Activated CD4-positive, alpha-beta memory T cell treated with anti-CD3 and anti-CD28 coated beads for 36 hours (primary cell): Measurements from ENCODE around the gene EIF4E3. TPM values are rescaled to one million over a fixed set of nuclear protein-coding genes. Genes with fewer than 3 reads are reported as not detected.
A peak's percentile ranks its signal among the peaks of the same experiment; 100 is the strongest.

Experiments used
- CTCF ChIA-PET: fragments of 350-600 bp; sonication (Branson Sonifier 250); formaldehyde crosslinking; loops from one replicate; lab custom pipeline; 2021; ENCODE audit warnings: antibody characterized with exemption, inconsistent platforms; lab: Charles Lee
- POLR2A ChIA-PET: fragments of 350-600 bp; sonication (Branson Sonifier 250); formaldehyde crosslinking; loops from one replicate; lab custom pipeline; 2021; ENCODE audit warnings: antibody characterized with exemption; lab: Charles Lee
- DNase-seq: peaks from one replicate; pipeline ENCODE4 v3.0.0-alpha.2; 2020
- H3K27ac Mint-ChIP-seq: one replicate; pipeline ENCODE4 v1.8.0; 2021; ENCODE audit warnings: mixed read lengths
- H3K27me3 Mint-ChIP-seq: one replicate; pipeline ENCODE4 v1.8.0; 2021; ENCODE audit warnings: mixed read lengths
- H3K36me3 Mint-ChIP-seq: one replicate; pipeline ENCODE4 v1.8.0; 2021; ENCODE audit warnings: mixed read lengths
- H3K4me1 Mint-ChIP-seq: one replicate; pipeline ENCODE4 v1.8.0; 2021; ENCODE audit warnings: low read depth, mixed read lengths
- H3K4me3 Mint-ChIP-seq: one replicate; pipeline ENCODE4 v1.8.0; 2021; ENCODE audit warnings: mild to moderate bottlenecking, mixed read lengths
- H3K9me3 Mint-ChIP-seq: one replicate; pipeline ENCODE4 v1.8.0; 2021; ENCODE audit warnings: mixed read lengths
- intact Hi-C: fragments of 100-400 bp; cut with micrococcal nuclease; formaldehyde crosslinking; loops from one replicate; pipeline ENCODE4 v1.15.1; 2023
- total RNA-seq, 2 experiments: library from RNA; stranded (reverse); gene quantifications; one replicate each; pipeline ENCODE4 v1.2.3, GENCODE V29; 2021

The EIF4E3 gene
- total RNA-seq, 2 experiments from 2014 or later: 36.7 to 37.6 TPM

DNA sequence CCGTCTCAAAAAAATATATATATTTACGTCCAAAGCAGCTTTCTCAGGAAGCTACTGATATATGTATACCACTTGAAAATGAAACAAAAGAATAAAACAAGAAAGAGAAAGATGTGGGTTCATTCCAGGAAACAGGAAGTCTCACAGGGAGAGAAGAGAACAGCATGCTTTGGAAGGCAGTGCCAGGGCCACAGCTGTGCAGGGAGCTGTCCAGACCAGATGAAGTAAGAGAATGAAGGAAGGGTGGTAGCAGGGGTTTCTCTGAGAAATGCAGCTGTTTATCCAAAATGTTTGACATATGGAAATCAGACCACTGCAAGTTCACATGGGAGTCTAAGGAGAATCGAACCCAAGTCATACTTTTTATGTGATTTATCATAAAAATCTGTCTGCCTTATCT lies 19.5 kb upstream of the EIF4E3 start:
- H3K4me1 Mint-ChIP-seq: no peaks in the 10 kb centered on the region
- ChIA-PET POLR2A (no interaction called here), CTCF (no interaction called here)
- intact Hi-C loops: no loop called here
- H3K27ac Mint-ChIP-seq: no peak overlapping the region
- no peak overlapping the region for H3K4me3 Mint-ChIP-seq
- H3K27me3 Mint-ChIP-seq: no peaks in the 10 kb centered on the region
- peaks cover 13% of the 10 kb centered on the region for H3K36me3 Mint-ChIP-seq
- peaks cover 42% of the 10 kb centered on the region for H3K9me3 Mint-ChIP-seq
- no peak for DNase-seq

DNA sequence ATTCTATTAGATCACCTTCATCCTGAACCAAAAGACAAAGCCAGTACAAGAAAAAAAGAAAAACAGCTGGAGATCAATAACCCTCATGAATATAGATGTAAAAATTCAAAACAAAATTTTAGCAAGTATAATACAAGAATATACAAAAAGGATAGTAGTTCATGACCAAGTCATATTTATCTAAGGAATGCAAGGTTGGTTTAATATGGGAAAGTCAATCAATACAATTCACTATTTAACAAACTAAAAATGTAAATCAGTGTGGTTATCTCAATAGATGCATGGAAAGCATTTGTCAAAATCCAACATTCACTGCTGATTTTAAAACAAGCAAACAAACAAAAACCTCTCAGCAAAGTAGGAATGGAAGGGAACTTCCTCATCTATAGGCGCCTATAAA lies 17.4 kb upstream of the EIF4E3 start:
- H3K4me1 Mint-ChIP-seq: no peaks in the 10 kb centered on the region
- ChIA-PET CTCF (no interaction called here), POLR2A (no interaction called here)
- no peak overlapping the region for H3K4me3 Mint-ChIP-seq
- H3K9me3 Mint-ChIP-seq: peaks cover 42% of the 10 kb centered on the region
- DNase-seq: no peak
- H3K27ac Mint-ChIP-seq: no peak overlapping the region
- H3K36me3 Mint-ChIP-seq: peaks cover 13% of the 10 kb centered on the region
- intact Hi-C loops: no loop called here
- H3K27me3 Mint-ChIP-seq: peaks cover 5% of the 10 kb centered on the region

GRCh38 chr3:71734881-71735280 lies 9.7 kb upstream of the EIF4E3 start:
- ChIA-PET POLR2A (no interaction called here), CTCF (no interaction called here)
- Mint-ChIP-seq H3K27me3 (peaks cover 16% of the 10 kb centered on the region), H3K9me3 (peaks cover 2% of the 10 kb centered on the region), H3K27ac (no peak overlapping the region), H3K4me3 (no peak overlapping the region), H3K4me1 (peaks cover 7% of the 10 kb centered on the region), H3K36me3 (peaks cover 2% of the 10 kb centered on the region)
- intact Hi-C loops: no loop called here
- DNase-seq: no peak

GRCh38 chr3:71733319-71733718 lies 8.1 kb upstream of the EIF4E3 start:
- DNase-seq: no peak
- peaks cover 16% of the 10 kb centered on the region for H3K4me1 Mint-ChIP-seq
- no peak overlapping the region for H3K27ac Mint-ChIP-seq
- ChIA-PET CTCF (interaction anchor here (0.7 to 1.2 kb wide), 3 partner anchors 9 to 142 kb away, joined by 3 read pairs; no protein-coding TSS in a partner anchor), POLR2A (no interaction called here)
- H3K27me3 Mint-ChIP-seq: peaks cover 14% of the 10 kb centered on the region
- intact Hi-C loops: no loop called here
- H3K36me3 Mint-ChIP-seq: peaks cover 2% of the 10 kb centered on the region
- no peak overlapping the region for H3K4me3 Mint-ChIP-seq
- H3K9me3 Mint-ChIP-seq: peaks cover 2% of the 10 kb centered on the region

- H3K4me3 Mint-ChIP-seq: no peak overlapping the region
- peaks cover 10% of the 10 kb centered on the region for H3K27me3 Mint-ChIP-seq
- ChIA-PET POLR2A (no interaction called here), CTCF (interaction anchor here (0.6 to 1.2 kb wide), 3 partner anchors 8 to 131 kb away, joined by 3 to 4 read pairs (median 3); no protein-coding TSS in a partner anchor)
- H3K27ac Mint-ChIP-seq: no peak overlapping the region
- H3K4me1 Mint-ChIP-seq: peaks cover 18% of the 10 kb centered on the region
- H3K9me3 Mint-ChIP-seq: peaks cover 2% of the 10 kb centered on the region
- peaks cover 2% of the 10 kb centered on the region for H3K36me3 Mint-ChIP-seq
- DNase-seq: no peak
- intact Hi-C loops: no loop called here
Measured at GRCh38 chr3:71732637-71733036, 7.4 kb upstream of the EIF4E3 start.

DNA sequence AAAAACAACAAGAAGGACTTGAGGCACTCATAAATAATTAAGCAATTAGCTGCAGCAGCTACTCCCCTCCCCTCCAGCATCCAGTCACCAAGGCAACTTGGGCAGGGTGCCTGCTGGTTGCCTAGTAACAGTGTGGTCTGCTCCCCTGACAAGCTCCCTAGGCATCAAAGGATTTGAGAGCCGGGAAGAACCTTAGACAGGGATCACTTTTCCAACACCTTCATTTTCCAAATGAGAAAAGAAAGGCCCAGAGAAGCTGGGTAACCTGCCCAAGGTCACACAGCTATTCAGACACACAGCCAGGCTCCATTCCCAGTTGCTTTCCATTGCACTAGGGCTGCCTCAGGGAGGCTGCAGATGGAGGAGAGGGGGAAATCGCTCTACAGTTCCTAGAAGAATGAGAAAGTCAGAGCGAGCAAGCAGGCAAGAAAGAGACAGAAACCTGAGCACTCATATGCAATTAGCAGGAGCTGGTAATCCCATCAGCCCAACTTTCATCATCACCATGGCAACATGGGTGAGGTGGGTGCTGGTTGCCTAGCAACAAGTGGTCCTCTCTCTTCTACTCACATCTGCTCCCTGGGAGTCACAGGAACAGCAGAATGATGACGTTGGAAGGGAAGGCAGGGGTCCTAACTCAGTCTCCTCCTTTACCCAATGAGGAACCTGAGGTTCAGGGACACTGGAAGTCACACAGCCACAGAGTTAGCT lies 3.6 kb upstream of the EIF4E3 start:
- CTCF ChIA-PET: interaction anchor here (0.6 to 4.9 kb wide), 19 partner anchors 10 to 1123 kb away, joined by 3 to 87 read pairs (median 5); partner anchors contain the start of gene SHQ1
- no peaks in the 10 kb centered on the region for H3K27me3 Mint-ChIP-seq

DNA sequence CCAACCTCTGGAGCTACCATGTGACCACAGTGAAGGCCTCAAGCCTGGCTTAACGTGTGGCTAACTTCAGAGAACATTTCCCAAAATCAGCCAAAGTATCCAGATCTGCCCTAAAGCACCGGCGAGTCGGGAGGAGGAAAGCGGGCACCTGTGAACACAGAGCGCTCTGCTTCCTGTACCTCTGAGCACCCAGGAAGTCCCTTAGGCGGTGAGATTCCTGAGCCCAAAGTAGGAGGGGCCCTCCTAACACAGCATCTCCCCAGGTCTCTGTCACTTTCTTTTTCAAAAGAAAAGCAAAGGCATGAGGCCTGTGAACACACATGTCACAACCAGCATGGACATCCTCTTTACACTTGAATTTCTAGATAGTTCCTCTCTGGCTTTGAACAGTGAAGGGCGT lies 944 bp upstream of the EIF4E3 start:
- no peaks in the 10 kb centered on the region for H3K9me3 Mint-ChIP-seq
- intact Hi-C loops: loop anchor here (10.0 kb wide), 5 partner anchors 379 to 1359 kb away; partner anchors contain the start of genes PPP4R2 and RYBP
- H3K4me1 Mint-ChIP-seq: peaks cover 60% of the 10 kb centered on the region
- DNase-seq: peak; percentile 63
- ChIA-PET CTCF (interaction anchor here (4.9 kb wide), 1 partner anchor 15 kb away, joined by 47 read pairs; no protein-coding TSS in a partner anchor), POLR2A (no interaction called here)
- H3K27ac Mint-ChIP-seq: peak overlapping the region; percentile 96
- no peaks in the 10 kb centered on the region for H3K36me3 Mint-ChIP-seq
- H3K27me3 Mint-ChIP-seq: no peaks in the 10 kb centered on the region
- H3K4me3 Mint-ChIP-seq: peak overlapping the region; percentile 98

More for the DNA sequence above, 3.6 kb upstream of the EIF4E3 start:
- Mint-ChIP-seq H3K4me3 (no peak overlapping the region), H3K4me1 (peaks cover 35% of the 10 kb centered on the region), H3K9me3 (no peaks in the 10 kb centered on the region), H3K27ac (no peak overlapping the region), H3K36me3 (no peaks in the 10 kb centered on the region)
- intact Hi-C loops: loop anchor here (1.0 to 10.0 kb wide), 8 partner anchors 17 to 1356 kb away; partner anchors contain the start of genes PPP4R2 and RYBP
- DNase-seq: peak; percentile 40
- POLR2A ChIA-PET: no interaction called here

DNA sequence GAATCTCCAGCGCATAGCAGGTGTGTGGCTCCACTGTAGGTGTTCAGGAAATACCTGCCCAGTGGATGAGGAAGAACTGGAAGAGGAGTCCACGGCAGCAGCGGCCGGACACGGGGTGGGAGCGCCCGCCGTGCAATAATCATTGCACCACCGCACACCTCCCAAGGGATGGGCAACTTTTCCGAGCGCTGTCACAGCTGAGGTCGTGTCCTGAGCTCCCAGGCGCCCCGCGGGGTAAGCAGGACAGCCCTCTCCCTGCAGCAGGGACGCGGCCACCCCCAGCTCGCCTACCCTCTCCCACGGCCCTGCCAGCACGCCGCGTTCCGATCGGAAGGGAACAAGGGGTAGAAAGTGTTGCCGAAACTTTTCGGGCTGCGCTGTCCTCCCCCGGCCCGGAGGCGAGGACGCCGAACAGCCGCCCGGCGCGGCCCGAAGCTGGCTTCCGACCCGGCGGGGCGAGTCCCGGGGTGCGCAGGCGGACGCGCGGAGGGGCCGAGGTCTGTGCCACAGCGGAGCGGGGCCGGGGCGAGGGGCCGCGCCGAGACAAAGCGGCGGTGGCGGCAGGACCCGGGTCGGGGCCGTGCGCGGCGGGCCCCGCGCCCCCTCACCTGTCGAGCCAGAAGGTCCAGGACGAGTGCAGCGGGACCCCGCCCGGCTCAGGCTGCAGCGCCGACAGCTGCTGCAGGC lies 475 bp downstream of the EIF4E3 start:
- intact Hi-C loops: loop anchor here (2.0 to 10.0 kb wide), 15 partner anchors 142 to 1360 kb away; partner anchors contain the start of genes FOXP1, PPP4R2, RYBP and SHQ1
- POLR2A ChIA-PET: interaction anchor here (1.4 kb wide), 1 partner anchor 22 kb away, joined by 3 read pairs; no protein-coding TSS in a partner anchor
- no peaks in the 10 kb centered on the region for H3K27me3 Mint-ChIP-seq

DNA sequence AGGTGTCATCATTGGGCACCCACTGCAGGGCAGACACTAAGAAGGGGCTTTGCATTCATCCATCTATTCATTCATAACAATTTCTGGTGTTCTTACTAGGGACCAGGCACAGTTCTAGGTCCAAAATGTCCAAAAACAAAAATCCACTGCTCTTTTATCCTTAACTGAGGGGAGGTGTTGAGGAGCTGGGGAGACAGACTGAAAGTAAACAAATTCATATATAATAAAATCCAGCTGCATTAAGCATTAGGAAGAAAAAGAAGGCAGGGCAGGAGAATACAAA lies 1.1 kb downstream of the EIF4E3 start:
- Mint-ChIP-seq H3K9me3 (no peaks in the 10 kb centered on the region), H3K4me1 (peaks cover 62% of the 10 kb centered on the region), H3K4me3 (peak overlapping the region; percentile 81), H3K27ac (peak overlapping the region; percentile 91), H3K36me3 (peaks cover 4% of the 10 kb centered on the region), H3K27me3 (no peaks in the 10 kb centered on the region)
- ChIA-PET CTCF (interaction anchor here (0.7 to 2.3 kb wide), 5 partner anchors 9 to 135 kb away, joined by 3 to 9 read pairs (median 5); no protein-coding TSS in a partner anchor), POLR2A (interaction anchor here (1.4 kb wide), 1 partner anchor 22 kb away, joined by 3 read pairs; no protein-coding TSS in a partner anchor)
- no peak for DNase-seq
- intact Hi-C loops: loop anchor here (2.0 to 10.0 kb wide), 15 partner anchors 142 to 1361 kb away; partner anchors contain the start of genes FOXP1, PPP4R2, RYBP and SHQ1

More for the DNA sequence above, 475 bp downstream of the EIF4E3 start:
- CTCF ChIA-PET: interaction anchor here (0.9 to 2.3 kb wide), 4 partner anchors 9 to 135 kb away, joined by 3 to 9 read pairs (median 6); no protein-coding TSS in a partner anchor
- peak; percentile 51 for DNase-seq
- Mint-ChIP-seq H3K9me3 (no peaks in the 10 kb centered on the region), H3K4me3 (peak overlapping the region; percentile 81), H3K27ac (peak overlapping the region; percentile 91), H3K4me1 (peaks cover 61% of the 10 kb centered on the region), H3K36me3 (peaks cover 4% of the 10 kb centered on the region)

GRCh38 chr3:71723452-71724170 lies 1.6 kb downstream of the EIF4E3 start:
- CTCF ChIA-PET: interaction anchor here (0.7 to 2.3 kb wide), 5 partner anchors 9 to 136 kb away, joined by 3 to 9 read pairs (median 4); no protein-coding TSS in a partner anchor
- peaks cover 65% of the 10 kb centered on the region for H3K4me1 Mint-ChIP-seq

DNA sequence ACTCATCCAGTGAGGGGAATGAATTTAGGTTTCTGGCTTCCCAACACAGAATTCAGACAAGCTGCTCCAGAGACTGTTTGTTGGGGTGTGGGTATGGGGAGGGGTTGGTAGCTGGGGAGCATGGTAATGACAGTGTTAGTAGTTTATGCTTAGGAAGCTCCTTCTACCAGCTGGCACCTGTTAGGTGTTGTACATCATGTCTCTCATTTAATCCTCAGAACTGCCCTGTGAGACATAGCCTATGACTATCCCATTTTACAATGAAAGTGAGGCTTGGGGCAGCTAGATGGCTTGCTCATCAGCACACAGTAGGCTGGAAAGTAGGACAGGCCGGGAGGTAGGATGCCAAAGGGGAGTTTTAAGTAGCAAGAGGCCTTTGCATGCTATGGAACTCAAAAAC lies 2.5 kb downstream of the EIF4E3 start:
- Mint-ChIP-seq H3K27ac (peak overlapping the region; percentile 91), H3K27me3 (no peaks in the 10 kb centered on the region), H3K36me3 (peaks cover 4% of the 10 kb centered on the region), H3K4me3 (peak overlapping the region; percentile 81), H3K4me1 (peaks cover 70% of the 10 kb centered on the region), H3K9me3 (no peaks in the 10 kb centered on the region)
- DNase-seq: no peak
- intact Hi-C loops: loop anchor here (1.0 to 10.0 kb wide), 16 partner anchors 11 to 1362 kb away; partner anchors contain the start of genes FOXP1, PPP4R2, RYBP and SHQ1
- ChIA-PET POLR2A (interaction anchor here (1.2 kb wide), 1 partner anchor 12 kb away, joined by 3 read pairs; no protein-coding TSS in a partner anchor), CTCF (interaction anchor here (1.2 to 2.3 kb wide), 2 partner anchors 8 to 12 kb away, joined by 4 to 9 read pairs; no protein-coding TSS in a partner anchor)

More at GRCh38 chr3:71723452-71724170, 1.6 kb downstream of the EIF4E3 start:
- peak; percentile 67 for DNase-seq
- POLR2A ChIA-PET: interaction anchor here (0.6 to 1.4 kb wide), 2 partner anchors 21 to 1126 kb away, joined by 3 read pairs; no protein-coding TSS in a partner anchor
- H3K27ac Mint-ChIP-seq: peak overlapping the region; percentile 91
- H3K9me3 Mint-ChIP-seq: no peaks in the 10 kb centered on the region
- H3K27me3 Mint-ChIP-seq: no peaks in the 10 kb centered on the region
- H3K36me3 Mint-ChIP-seq: peaks cover 4% of the 10 kb centered on the region
- intact Hi-C loops: loop anchor here (1.0 to 10.0 kb wide), 16 partner anchors 21 to 1361 kb away; partner anchors contain the start of genes FOXP1, PPP4R2, RYBP and SHQ1
- H3K4me3 Mint-ChIP-seq: peak overlapping the region; percentile 81
